Activated CD4-positive, CD25-positive, alpha-beta regulatory T cell treated with anti-CD3 and anti-CD28 coated beads, Interleukin-2, amount 50 U/mL, for 16 hours (primary cell): Measurements from ENCODE around the gene ZNF536.
"Not testable (repeated sequence)": the region's sequence is repeated elsewhere in the genome, so short reads cannot be mapped to it uniquely, and the experiment has no call there.

ENCODE experiments used
- DNase-seq: peaks from one replicate; pipeline ENCODE4 v3.0.0-alpha.2; 2020; ENCODE audit warnings: low read depth, low spot score

ZNF536 gene

GRCh38 chr19:30341611-30342201 lies 30.5 kb upstream of the ZNF536 start:
- no peak for DNase-seq

- DNase-seq, result no peak
Measured at GRCh38 chr19:30342901-30343300, 29.3 kb upstream of the ZNF536 start.

GRCh38 chr19:30344446-30345425 lies 27.4 kb upstream of the ZNF536 start:
- DNase-seq, result no peak

GRCh38 chr19:30345686-30346085 lies 26.5 kb upstream of the ZNF536 start:
- no peak for DNase-seq

GRCh38 chr19:30346468-30346867 lies 25.7 kb upstream of the ZNF536 start:
- not testable (repeated sequence) for DNase-seq

- no peak for DNase-seq
Measured at GRCh38 chr19:30349131-30349730, 23.0 kb upstream of the ZNF536 start.

GRCh38 chr19:30350692-30351663 lies 21.2 kb upstream of the ZNF536 start:
- no peak for DNase-seq

GRCh38 chr19:30351774-30352173 lies 20.4 kb upstream of the ZNF536 start:
- no peak for DNase-seq

GRCh38 chr19:30353394-30353945 lies 18.7 kb upstream of the ZNF536 start:
- no peak for DNase-seq

- no peak for DNase-seq
Measured at GRCh38 chr19:30355586-30355985, 16.6 kb upstream of the ZNF536 start.

- no peak for DNase-seq
Measured at GRCh38 chr19:30356951-30357579, 15.1 kb upstream of the ZNF536 start.

GRCh38 chr19:30357580-30357954 lies 14.6 kb upstream of the ZNF536 start:
- no peak for DNase-seq

GRCh38 chr19:30358319-30358718 lies 13.9 kb upstream of the ZNF536 start:
- no peak for DNase-seq

- no peak for DNase-seq
Measured at GRCh38 chr19:30358821-30359580, 13.2 kb upstream of the ZNF536 start.

- DNase-seq, result no peak
Measured at GRCh38 chr19:30359936-30360335, 12.2 kb upstream of the ZNF536 start.

- no peak for DNase-seq
Measured at GRCh38 chr19:30360376-30361106, 11.6 kb upstream of the ZNF536 start.

- DNase-seq, result no peak
Measured at GRCh38 chr19:30361107-30361447, 11.1 kb upstream of the ZNF536 start.

GRCh38 chr19:30361721-30362120 lies 10.5 kb upstream of the ZNF536 start:
- DNase-seq, result no peak

GRCh38 chr19:30362156-30362754 lies 9.9 kb upstream of the ZNF536 start:
- no peak for DNase-seq
